GM23338 (cell line): ENCODE results near the gene SFXN5. TPM values are rescaled to one million over a fixed set of nuclear protein-coding genes. Genes with fewer than 3 reads are reported as not detected.

ENCODE experiments used
- ATAC-seq: fragments of 200-7000 bp; cut with Tn5 transposase; 3 replicates; pipeline ENCODE4 v1.9.1; 2020
- DNase-seq: peaks from one replicate; pipeline ENCODE4 v3.0.0-alpha.2; 2015; ENCODE audit warnings: low spot score
- H2AFZ ChIP-seq: fragments of 200-600 bp; sonication (generic); 2 replicates; pipeline ENCODE4 v1.8.0; 2016; ENCODE audit warnings: antibody characterized with exemption, mild to moderate bottlenecking, moderate library complexity
- H3F3A ChIP-seq: fragments of 200-600 bp; sonication (generic); replicated peaks from 2 replicates; pipeline ENCODE4 v1.8.0; 2017; ENCODE audit warnings: antibody characterized with exemption, mixed run types, low read depth
- H3K27ac ChIP-seq: fragments of 200-600 bp; sonication (generic); 2 replicates; pipeline ENCODE4 v1.6.1; 2016; ENCODE audit warnings: low read depth
- H3K27me3 ChIP-seq: fragments of 200-600 bp; sonication (generic); 2 replicates; pipeline ENCODE4 v1.8.0; 2016; ENCODE audit warnings: mild to moderate bottlenecking, mixed run types, moderate library complexity; ENCODE audit not compliant: insufficient read depth
- H3K36me3 ChIP-seq: fragments of 200-600 bp; sonication (generic); 2 replicates; pipeline ENCODE4 v1.8.0; 2016; ENCODE audit warnings: mild to moderate bottlenecking; ENCODE audit not compliant: insufficient read depth
- H3K4me1 ChIP-seq: fragments of 200-600 bp; sonication (generic); 2 replicates; pipeline ENCODE4 v1.8.0; 2016; ENCODE audit warnings: mild to moderate bottlenecking, moderate library complexity; ENCODE audit not compliant: insufficient read depth
- H3K4me2 ChIP-seq: fragments of 200-600 bp; sonication (generic); 2 replicates; pipeline ENCODE4 v1.7.1; 2017; ENCODE audit warnings: mixed run types
- H3K4me3 ChIP-seq: fragments of 200-600 bp; sonication (generic); 2 replicates; pipeline ENCODE4 v1.6.1; 2016; ENCODE audit warnings: mixed run types
- H3K79me2 ChIP-seq: fragments of 200-600 bp; sonication (generic); replicated peaks from 2 replicates; pipeline ENCODE4 v1.8.0; 2017; ENCODE audit warnings: mild to moderate bottlenecking; ENCODE audit not compliant: insufficient read depth
- H3K9me2 ChIP-seq: fragments of 200-600 bp; sonication (generic); 2 replicates; pipeline ENCODE4 v1.8.0; 2017; ENCODE audit not compliant: insufficient read depth
- H4K20me1 ChIP-seq: fragments of 200-600 bp; sonication (generic); replicated peaks from 2 replicates; pipeline ENCODE4 v1.8.0; 2017; ENCODE audit warnings: mild to moderate bottlenecking; ENCODE audit not compliant: insufficient read depth
- H3K27ac Mint-ChIP-seq: 2 replicates; pipeline ENCODE4 v1.8.0; 2020; ENCODE audit warnings: inconsistent platforms, mild to moderate bottlenecking, moderate library complexity, mixed read lengths
- H3K27me3 Mint-ChIP-seq: 3 replicates; pipeline ENCODE4 v1.8.0; 2022; ENCODE audit warnings: low read depth, mild to moderate bottlenecking, moderate library complexity, mixed read lengths, inconsistent platforms; ENCODE audit not compliant: insufficient read depth, poor library complexity
- H3K36me3 Mint-ChIP-seq: 3 replicates; pipeline ENCODE4 v1.8.0; 2021; ENCODE audit warnings: low read depth, mild to moderate bottlenecking, inconsistent platforms, moderate library complexity, mixed read lengths
- H3K4me1 Mint-ChIP-seq: 3 replicates; pipeline ENCODE4 v1.8.0; 2020; ENCODE audit warnings: mild to moderate bottlenecking, inconsistent platforms, mixed read lengths
- H3K4me3 Mint-ChIP-seq: 3 replicates; pipeline ENCODE4 v1.8.0; 2021; ENCODE audit warnings: moderate library complexity, mild to moderate bottlenecking, inconsistent platforms, mixed read lengths
- H3K9me3 Mint-ChIP-seq: 3 replicates; pipeline ENCODE4 v1.8.0; 2020; ENCODE audit warnings: moderate library complexity, mild to moderate bottlenecking, inconsistent platforms, mixed read lengths
- CREB1 ChIP-seq: fragments of 250-450 bp; sonication (Bioruptor Pico); IDR thresholded peaks from 2 replicates; pipeline ENCODE4 v1.5.0; 2020; ENCODE audit warnings: low read depth, mild to moderate bottlenecking, moderate library complexity
- ETS1 ChIP-seq: IDR thresholded peaks from 2 replicates; pipeline ENCODE4 v1.6.1; 2016; ENCODE audit warnings: antibody characterized with exemption
- EZH2 ChIP-seq: fragments of 200-600 bp; sonication (generic); IDR thresholded peaks from one replicate; pipeline ENCODE4 v1.8.0; 2017; ENCODE audit warnings: antibody characterized with exemption, mild to moderate bottlenecking, low read depth; ENCODE audit not compliant: unreplicated experiment
- EZH2phosphoT487 ChIP-seq: fragments of 200-600 bp; sonication (generic); IDR thresholded peaks from one replicate; pipeline ENCODE4 v1.8.1; 2018; ENCODE audit warnings: antibody characterized with exemption; ENCODE audit not compliant: unreplicated experiment
- JUNB ChIP-seq: IDR thresholded peaks from one replicate; pipeline ENCODE4 v1.6.1; 2016; ENCODE audit warnings: antibody characterized with exemption; ENCODE audit not compliant: unreplicated experiment
- NANOG ChIP-seq: IDR thresholded peaks from 2 replicates; pipeline ENCODE4 v1.6.1; 2016; ENCODE audit warnings: antibody characterized with exemption, borderline replicate concordance
- POLR2AphosphoS5 ChIP-seq: IDR thresholded peaks from 2 replicates; pipeline ENCODE4 v1.6.1; 2016; ENCODE audit warnings: antibody characterized with exemption, low read depth
- STAT1 ChIP-seq: IDR thresholded peaks from one replicate; pipeline ENCODE4 v1.6.1; 2016; ENCODE audit warnings: antibody characterized with exemption; ENCODE audit not compliant: unreplicated experiment
- ZNF114 ChIP-seq: fragments of 250-450 bp; sonication (Bioruptor Pico); IDR thresholded peaks from 2 replicates; pipeline ENCODE4 v1.5.0; 2020; ENCODE audit warnings: mild to moderate bottlenecking, moderate library complexity
- ZNF331 ChIP-seq: fragments of 250-450 bp; sonication (Bioruptor Pico); IDR thresholded peaks from 2 replicates; pipeline ENCODE4 v1.5.0; 2020; ENCODE audit warnings: low read depth, mild to moderate bottlenecking, moderate library complexity
- polyA plus RNA-seq: library from polyadenylated mRNA; unstranded; fragments of >200 nt; fragmentation: Nextera tagmentation; extraction: Ambion mirVana; gene quantifications from 2 replicates; pipeline ENCODE4 v1.2.1, GENCODE V29; 2016
- total RNA-seq: library from RNA; depleted of rRNA; stranded (reverse); fragments of >200 nt; shearing (Covaris generic); gene quantifications from 2 replicates; pipeline ENCODE4 v1.2.3, GENCODE V29; 2014
- TF ChIP-seq, protein P1 (sequence below): fragments of 250-450 bp; sonication (Bioruptor Pico); IDR thresholded peaks from 2 replicates; pipeline ENCODE4 v1.5.0; 2020; ENCODE audit warnings: mild to moderate bottlenecking, moderate library complexity
- TF ChIP-seq, protein P2 (sequence below), 2 experiments: fragments of 200-600 bp in 1 of 2; sonication (generic) in 1 of 2; conservative IDR thresholded peaks; 2 replicates each; pipeline versions ENCODE4 v1.5.1 to v1.6.1; 2016 to 2017; ENCODE audit warnings: antibody characterized with exemption in 2 of 2, low read depth in 2 of 2, mild to moderate bottlenecking in 2 of 2, moderate library complexity in 1 of 2
- TF ChIP-seq, protein P3 (sequence below): IDR thresholded peaks from one replicate; pipeline ENCODE4 v1.6.1; 2018; ENCODE audit warnings: antibody characterized with exemption; ENCODE audit not compliant: unreplicated experiment

The SFXN5 gene
- total and polyA plus RNA-seq, 2 experiments from 2014 or later, result 23.6 to 25.8 TPM

DNA sequence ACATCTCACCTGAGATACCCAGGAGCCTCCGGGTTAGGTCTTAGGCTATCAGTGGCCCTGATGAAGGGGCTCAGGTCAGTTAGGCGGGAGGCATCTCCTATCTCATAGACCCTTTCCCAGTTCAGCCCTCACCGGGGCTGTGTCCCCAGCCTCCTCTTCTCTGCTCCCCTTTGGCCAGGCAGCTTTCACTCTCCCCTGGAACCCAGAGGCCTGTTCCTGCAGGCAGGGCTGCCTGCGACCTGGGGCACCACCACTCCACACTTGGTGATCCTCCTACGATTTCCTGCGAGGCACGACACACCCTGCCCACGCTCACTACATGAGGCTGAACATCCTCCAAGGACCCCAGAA lies 51.2 kb downstream of the SFXN5 start:
- Histone ChIP-seq H2AFZ (no peak overlapping the region), H4K20me1 (peaks cover 7% of the 10 kb centered on the region; the same call in 1 of the 2 replicates), H3K36me3 (no peaks in the 10 kb centered on the region), H3F3A (no peaks in the 10 kb centered on the region), H3K4me2 (no peak overlapping the region), H3K27me3 (no peaks in the 10 kb centered on the region), H3K9me2 (no peaks in the 10 kb centered on the region), H3K4me1 (0 out of 2 replicates have a peak, but pooled peaks cover 4% of the 10 kb centered on the region), H3K27ac (no peak overlapping the region), H3K79me2 (no peaks in the 10 kb centered on the region), H3K4me3 (no peak overlapping the region)
- TF ChIP-seq JUNB, result no peak
- no peak for TF ChIP-seq ZNF114 (CRISPR knock-in tag)
- no peak for TF ChIP-seq POLR2AphosphoS5
- TF ChIP-seq ETS1, result no peak
- no peak for TF ChIP-seq EZH2
- TF ChIP-seq ZNF331, result no peak
- TF ChIP-seq, protein P1, sequence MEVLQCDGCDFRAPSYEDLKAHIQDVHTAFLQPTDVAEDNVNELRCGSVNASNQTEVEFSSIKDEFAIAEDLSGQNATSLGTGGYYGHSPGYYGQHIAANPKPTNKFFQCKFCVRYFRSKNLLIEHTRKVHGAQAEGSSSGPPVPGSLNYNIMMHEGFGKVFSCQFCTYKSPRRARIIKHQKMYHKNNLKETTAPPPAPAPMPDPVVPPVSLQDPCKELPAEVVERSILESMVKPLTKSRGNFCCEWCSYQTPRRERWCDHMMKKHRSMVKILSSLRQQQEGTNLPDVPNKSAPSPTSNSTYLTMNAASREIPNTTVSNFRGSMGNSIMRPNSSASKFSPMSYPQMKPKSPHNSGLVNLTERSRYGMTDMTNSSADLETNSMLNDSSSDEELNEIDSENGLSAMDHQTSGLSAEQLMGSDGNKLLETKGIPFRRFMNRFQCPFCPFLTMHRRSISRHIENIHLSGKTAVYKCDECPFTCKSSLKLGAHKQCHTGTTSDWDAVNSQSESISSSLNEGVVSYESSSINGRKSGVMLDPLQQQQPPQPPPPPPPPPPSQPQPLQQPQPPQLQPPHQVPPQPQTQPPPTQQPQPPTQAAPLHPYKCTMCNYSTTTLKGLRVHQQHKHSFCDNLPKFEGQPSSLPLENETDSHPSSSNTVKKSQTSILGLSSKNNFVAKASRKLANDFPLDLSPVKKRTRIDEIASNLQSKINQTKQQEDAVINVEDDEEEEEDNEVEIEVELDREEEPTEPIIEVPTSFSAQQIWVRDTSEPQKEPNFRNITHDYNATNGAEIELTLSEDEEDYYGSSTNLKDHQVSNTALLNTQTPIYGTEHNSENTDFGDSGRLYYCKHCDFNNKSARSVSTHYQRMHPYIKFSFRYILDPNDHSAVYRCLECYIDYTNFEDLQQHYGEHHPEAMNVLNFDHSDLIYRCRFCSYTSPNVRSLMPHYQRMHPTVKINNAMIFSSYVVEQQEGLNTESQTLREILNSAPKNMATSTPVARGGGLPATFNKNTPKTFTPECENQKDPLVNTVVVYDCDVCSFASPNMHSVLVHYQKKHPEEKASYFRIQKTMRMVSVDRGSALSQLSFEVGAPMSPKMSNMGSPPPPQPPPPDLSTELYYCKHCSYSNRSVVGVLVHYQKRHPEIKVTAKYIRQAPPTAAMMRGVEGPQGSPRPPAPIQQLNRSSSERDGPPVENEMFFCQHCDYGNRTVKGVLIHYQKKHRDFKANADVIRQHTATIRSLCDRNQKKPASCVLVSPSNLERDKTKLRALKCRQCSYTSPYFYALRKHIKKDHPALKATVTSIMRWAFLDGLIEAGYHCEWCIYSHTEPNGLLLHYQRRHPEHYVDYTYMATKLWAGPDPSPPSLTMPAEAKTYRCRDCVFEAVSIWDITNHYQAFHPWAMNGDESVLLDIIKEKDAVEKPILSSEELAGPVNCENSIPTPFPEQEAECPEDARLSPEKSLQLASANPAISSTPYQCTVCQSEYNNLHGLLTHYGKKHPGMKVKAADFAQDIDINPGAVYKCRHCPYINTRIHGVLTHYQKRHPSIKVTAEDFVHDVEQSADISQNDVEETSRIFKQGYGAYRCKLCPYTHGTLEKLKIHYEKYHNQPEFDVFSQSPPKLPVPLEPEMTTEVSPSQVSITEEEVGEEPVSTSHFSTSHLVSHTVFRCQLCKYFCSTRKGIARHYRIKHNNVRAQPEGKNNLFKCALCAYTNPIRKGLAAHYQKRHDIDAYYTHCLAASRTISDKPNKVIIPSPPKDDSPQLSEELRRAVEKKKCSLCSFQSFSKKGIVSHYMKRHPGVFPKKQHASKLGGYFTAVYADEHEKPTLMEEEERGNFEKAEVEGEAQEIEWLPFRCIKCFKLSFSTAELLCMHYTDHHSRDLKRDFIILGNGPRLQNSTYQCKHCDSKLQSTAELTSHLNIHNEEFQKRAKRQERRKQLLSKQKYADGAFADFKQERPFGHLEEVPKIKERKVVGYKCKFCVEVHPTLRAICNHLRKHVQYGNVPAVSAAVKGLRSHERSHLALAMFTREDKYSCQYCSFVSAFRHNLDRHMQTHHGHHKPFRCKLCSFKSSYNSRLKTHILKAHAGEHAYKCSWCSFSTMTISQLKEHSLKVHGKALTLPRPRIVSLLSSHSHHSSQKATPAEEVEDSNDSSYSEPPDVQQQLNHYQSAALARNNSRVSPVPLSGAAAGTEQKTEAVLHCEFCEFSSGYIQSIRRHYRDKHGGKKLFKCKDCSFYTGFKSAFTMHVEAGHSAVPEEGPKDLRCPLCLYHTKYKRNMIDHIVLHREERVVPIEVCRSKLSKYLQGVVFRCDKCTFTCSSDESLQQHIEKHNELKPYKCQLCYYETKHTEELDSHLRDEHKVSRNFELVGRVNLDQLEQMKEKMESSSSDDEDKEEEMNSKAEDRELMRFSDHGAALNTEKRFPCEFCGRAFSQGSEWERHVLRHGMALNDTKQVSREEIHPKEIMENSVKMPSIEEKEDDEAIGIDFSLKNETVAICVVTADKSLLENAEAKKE (CRISPR knock-in tag), result no peak
- TF ChIP-seq, protein P2, sequence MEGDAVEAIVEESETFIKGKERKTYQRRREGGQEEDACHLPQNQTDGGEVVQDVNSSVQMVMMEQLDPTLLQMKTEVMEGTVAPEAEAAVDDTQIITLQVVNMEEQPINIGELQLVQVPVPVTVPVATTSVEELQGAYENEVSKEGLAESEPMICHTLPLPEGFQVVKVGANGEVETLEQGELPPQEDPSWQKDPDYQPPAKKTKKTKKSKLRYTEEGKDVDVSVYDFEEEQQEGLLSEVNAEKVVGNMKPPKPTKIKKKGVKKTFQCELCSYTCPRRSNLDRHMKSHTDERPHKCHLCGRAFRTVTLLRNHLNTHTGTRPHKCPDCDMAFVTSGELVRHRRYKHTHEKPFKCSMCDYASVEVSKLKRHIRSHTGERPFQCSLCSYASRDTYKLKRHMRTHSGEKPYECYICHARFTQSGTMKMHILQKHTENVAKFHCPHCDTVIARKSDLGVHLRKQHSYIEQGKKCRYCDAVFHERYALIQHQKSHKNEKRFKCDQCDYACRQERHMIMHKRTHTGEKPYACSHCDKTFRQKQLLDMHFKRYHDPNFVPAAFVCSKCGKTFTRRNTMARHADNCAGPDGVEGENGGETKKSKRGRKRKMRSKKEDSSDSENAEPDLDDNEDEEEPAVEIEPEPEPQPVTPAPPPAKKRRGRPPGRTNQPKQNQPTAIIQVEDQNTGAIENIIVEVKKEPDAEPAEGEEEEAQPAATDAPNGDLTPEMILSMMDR (conservative IDR thresholded peaks at IDR 0.05; ENCODE audit: low read depth in 2 of 2), result no peak
- no peak for TF ChIP-seq CREB1 (CRISPR knock-in tag)
- no peak for TF ChIP-seq NANOG
- no peak for TF ChIP-seq EZH2phosphoT487
- TF ChIP-seq STAT1, result no peak
- TF ChIP-seq, protein P3, sequence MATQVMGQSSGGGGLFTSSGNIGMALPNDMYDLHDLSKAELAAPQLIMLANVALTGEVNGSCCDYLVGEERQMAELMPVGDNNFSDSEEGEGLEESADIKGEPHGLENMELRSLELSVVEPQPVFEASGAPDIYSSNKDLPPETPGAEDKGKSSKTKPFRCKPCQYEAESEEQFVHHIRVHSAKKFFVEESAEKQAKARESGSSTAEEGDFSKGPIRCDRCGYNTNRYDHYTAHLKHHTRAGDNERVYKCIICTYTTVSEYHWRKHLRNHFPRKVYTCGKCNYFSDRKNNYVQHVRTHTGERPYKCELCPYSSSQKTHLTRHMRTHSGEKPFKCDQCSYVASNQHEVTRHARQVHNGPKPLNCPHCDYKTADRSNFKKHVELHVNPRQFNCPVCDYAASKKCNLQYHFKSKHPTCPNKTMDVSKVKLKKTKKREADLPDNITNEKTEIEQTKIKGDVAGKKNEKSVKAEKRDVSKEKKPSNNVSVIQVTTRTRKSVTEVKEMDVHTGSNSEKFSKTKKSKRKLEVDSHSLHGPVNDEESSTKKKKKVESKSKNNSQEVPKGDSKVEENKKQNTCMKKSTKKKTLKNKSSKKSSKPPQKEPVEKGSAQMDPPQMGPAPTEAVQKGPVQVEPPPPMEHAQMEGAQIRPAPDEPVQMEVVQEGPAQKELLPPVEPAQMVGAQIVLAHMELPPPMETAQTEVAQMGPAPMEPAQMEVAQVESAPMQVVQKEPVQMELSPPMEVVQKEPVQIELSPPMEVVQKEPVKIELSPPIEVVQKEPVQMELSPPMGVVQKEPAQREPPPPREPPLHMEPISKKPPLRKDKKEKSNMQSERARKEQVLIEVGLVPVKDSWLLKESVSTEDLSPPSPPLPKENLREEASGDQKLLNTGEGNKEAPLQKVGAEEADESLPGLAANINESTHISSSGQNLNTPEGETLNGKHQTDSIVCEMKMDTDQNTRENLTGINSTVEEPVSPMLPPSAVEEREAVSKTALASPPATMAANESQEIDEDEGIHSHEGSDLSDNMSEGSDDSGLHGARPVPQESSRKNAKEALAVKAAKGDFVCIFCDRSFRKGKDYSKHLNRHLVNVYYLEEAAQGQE, result no peak
- H3K9me3 Mint-ChIP-seq, result no peaks in the 10 kb centered on the region; the same call in 2 of the 3 replicates
- peaks cover 2% of the 10 kb centered on the region for H3K27me3 Mint-ChIP-seq
- peaks cover 8% of the 10 kb centered on the region; the same call in 1 of the 3 replicates for H3K36me3 Mint-ChIP-seq
- ATAC-seq (no peak), DNase-seq (no peak)
- no peak overlapping the region for H3K27ac Mint-ChIP-seq
- H3K4me1 Mint-ChIP-seq, result peaks cover 8% of the 10 kb centered on the region
- no peak overlapping the region for H3K4me3 Mint-ChIP-seq
